ENCODE measurements around the gene ARHGAP15.

ARHGAP15 gene

GRCh38 chr2:143764706-143765105 lies 635.5 kb downstream of the ARHGAP15 start:
- no peak overlapping the region for H3K4me3 ChIP-seq (ENCODE audit: low read depth, low read length)
- no peak for DNase-seq (ENCODE audit: low read depth)
- TF ChIP-seq CTCF (IDR thresholded peaks at IDR 0.05; ENCODE audit: low read depth, low read length, missing control alignments) = no peak

GRCh38 chr2:143768991-143769390 lies 639.8 kb downstream of the ARHGAP15 start:
- H3K4me3 ChIP-seq (ENCODE audit: low read depth, low read length) = no peak overlapping the region
- TF ChIP-seq CTCF (IDR thresholded peaks at IDR 0.05; ENCODE audit: low read depth, low read length, missing control alignments) = no peak
- DNase-seq (ENCODE audit: low read depth) = no peak

- DNase-seq (ENCODE audit: low read depth) = no peak
- no peak overlapping the region for H3K4me3 ChIP-seq (ENCODE audit: low read depth, low read length)
- TF ChIP-seq CTCF (IDR thresholded peaks at IDR 0.05; ENCODE audit: low read depth, low read length, missing control alignments) = no peak
These were observed 642.7 kb downstream of the ARHGAP15 start for GRCh38 chr2:143771939-143772338.

- TF ChIP-seq CTCF (IDR thresholded peaks at IDR 0.05; ENCODE audit: low read depth, low read length, missing control alignments) = no peak
- no peak overlapping the region for H3K4me3 ChIP-seq (ENCODE audit: low read depth, low read length)
- no peak for DNase-seq (ENCODE audit: low read depth)
These were observed 647.5 kb downstream of the ARHGAP15 start for GRCh38 chr2:143776526-143777297.

- no peak for TF ChIP-seq CTCF (IDR thresholded peaks at IDR 0.05; ENCODE audit: low read depth, low read length, missing control alignments)
These were observed 649.8 kb downstream of the ARHGAP15 start for GRCh38 chr2:143779021-143779420.

GRCh38 chr2:143786026-143786765 lies 657.0 kb downstream of the ARHGAP15 start:
- no peak for DNase-seq (ENCODE audit: low read depth)
- H3K4me3 ChIP-seq (ENCODE audit: low read depth, low read length) = no peak overlapping the region
- TF ChIP-seq CTCF (IDR thresholded peaks at IDR 0.05; ENCODE audit: low read depth, low read length, missing control alignments) = no peak

More at GRCh38 chr2:143779021-143779420, 649.8 kb downstream of the ARHGAP15 start:
- DNase-seq (ENCODE audit: low read depth) = no peak
- H3K4me3 ChIP-seq (ENCODE audit: low read depth, low read length) = no peak overlapping the region

Data from GM12864 (cell line).